GM19468 (cell line): ENCODE results near the gene TUBAL3.

Source experiments
- ATAC-seq: cut with Tn5 transposase; IDR thresholded peaks from one replicate; pipeline ENCODE4 v1.9.1; 2021; ENCODE audit warnings: mild to moderate bottlenecking, moderate library complexity, moderate number of reproducible peaks; ENCODE audit not compliant: unreplicated experiment; ENCODE audit errors: extremely low read depth

Gene TUBAL3

GRCh38 chr10:5349362-5349761 is 55.3 kb downstream of the TUBAL3 start:
- ATAC-seq, result no peak

- no peak for ATAC-seq
Observed at GRCh38 chr10:5346881-5347280, 57.7 kb downstream of the TUBAL3 start.

GRCh38 chr10:5344746-5345145 is 59.9 kb downstream of the TUBAL3 start:
- ATAC-seq, result no peak

GRCh38 chr10:5343979-5344378 is 60.6 kb downstream of the TUBAL3 start:
- no peak for ATAC-seq

DNA sequence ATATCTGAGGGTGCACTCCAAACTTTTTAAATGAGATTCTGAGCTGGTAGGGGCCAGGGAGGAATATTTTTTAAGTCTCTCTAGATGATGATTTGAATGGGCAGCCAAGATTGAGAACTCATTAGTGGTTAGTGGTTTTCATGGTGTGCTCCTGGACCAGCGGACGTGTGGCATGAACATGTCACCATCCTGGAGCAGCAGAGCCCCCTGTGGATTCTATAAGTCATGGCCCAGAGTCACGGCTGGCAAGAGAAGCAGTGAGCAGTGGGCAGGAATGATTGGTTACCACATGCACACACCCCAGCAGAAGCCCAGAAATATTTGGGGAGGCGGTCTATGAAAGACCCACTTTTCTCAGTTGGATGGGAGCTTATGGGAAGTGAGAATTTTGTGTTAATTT is 61.1 kb downstream of the TUBAL3 start:
- no peak for ATAC-seq
